Retinal pigment epithelial cell (primary cell): ENCODE measurements around the gene GOLGA1.
"Not testable (repeated sequence)": the region's sequence is repeated elsewhere in the genome, so short reads cannot be mapped to it uniquely, and the experiment has no call there.

Source experiments
- DNase-seq: peaks from one replicate; pipeline ENCODE4 v3.0.0-alpha.2; 2010; ENCODE audit warnings: low read depth
- H3K4me3 ChIP-seq: 2 replicates; pipeline ENCODE4 v1.5.1; 2011; ENCODE audit warnings: mild to moderate bottlenecking, low read length, control low read depth, moderate library complexity
- TF ChIP-seq, protein P1 (sequence below): conservative IDR thresholded peaks from 2 replicates; pipeline ENCODE4 v1.5.1; 2011; ENCODE audit warnings: low read depth, low read length, control low read depth, inconsistent platforms

The GOLGA1 gene

DNA sequence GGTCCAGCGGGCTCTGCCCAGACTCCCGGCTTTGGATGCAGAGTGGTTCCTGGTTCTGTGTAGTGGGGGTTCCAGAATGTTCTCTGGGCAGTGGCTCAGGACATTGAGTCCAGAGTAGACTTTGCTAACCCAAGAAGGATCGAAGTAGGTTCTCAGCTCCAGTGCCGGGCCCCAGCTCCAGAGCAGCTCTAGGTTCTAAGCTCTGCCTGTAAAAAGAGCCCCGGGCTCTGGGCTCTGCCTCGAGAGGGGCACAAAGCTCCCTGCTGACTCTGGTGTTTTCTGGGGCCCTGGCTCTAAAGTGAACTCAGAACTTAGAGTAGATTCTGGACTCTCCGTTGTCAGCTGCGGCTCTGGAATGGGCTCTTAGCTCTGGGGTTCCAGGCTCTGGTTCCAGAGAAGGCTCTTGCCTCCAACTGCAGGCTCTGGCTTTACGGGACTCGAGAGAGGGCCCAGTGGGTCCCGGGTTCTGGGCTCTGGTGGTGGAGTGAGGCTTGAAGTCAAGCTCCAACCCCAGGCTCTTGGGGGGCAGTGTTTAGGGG lies 87.2 kb downstream of the GOLGA1 start:
- no peak for DNase-seq
- H3K4me3 ChIP-seq = no peak overlapping the region
- TF ChIP-seq, protein P1, sequence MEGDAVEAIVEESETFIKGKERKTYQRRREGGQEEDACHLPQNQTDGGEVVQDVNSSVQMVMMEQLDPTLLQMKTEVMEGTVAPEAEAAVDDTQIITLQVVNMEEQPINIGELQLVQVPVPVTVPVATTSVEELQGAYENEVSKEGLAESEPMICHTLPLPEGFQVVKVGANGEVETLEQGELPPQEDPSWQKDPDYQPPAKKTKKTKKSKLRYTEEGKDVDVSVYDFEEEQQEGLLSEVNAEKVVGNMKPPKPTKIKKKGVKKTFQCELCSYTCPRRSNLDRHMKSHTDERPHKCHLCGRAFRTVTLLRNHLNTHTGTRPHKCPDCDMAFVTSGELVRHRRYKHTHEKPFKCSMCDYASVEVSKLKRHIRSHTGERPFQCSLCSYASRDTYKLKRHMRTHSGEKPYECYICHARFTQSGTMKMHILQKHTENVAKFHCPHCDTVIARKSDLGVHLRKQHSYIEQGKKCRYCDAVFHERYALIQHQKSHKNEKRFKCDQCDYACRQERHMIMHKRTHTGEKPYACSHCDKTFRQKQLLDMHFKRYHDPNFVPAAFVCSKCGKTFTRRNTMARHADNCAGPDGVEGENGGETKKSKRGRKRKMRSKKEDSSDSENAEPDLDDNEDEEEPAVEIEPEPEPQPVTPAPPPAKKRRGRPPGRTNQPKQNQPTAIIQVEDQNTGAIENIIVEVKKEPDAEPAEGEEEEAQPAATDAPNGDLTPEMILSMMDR = no peak

GRCh38 chr9:124852829-124853531 lies 87.9 kb downstream of the GOLGA1 start, which contains the start of gene WDR38:
TSS of gene WDR38 (plus strand) at chr9:124853460. CDS start at chr9:124853532, 72 bp downstream.
- TF ChIP-seq, protein P1 = no peak
- DNase-seq = no peak
- peak within 1 kb of the TSS; percentile 45 for H3K4me3 ChIP-seq

GRCh38 chr9:124852121-124852828 lies 88.6 kb downstream of the GOLGA1 start:
- no peak for DNase-seq

DNA sequence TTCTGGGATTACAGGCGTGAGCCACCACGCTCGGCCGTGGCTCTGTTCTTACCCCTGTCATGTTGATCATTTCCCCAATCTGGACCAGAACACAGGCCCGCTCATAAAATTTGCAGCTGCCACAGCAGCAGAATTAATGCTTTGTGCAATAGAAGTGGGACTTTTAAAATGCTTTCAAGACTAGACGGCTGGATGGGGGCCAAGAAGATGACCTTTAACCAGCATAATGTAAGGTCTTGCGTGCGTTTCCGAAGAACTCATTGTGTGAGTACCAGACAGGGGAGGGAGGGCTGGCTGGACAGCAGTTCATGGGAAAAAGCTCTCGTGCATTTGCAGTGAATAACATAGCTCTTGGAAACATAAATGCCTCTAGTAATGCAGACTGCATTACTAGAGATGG lies 91.1 kb downstream of the GOLGA1 start:
- no peak overlapping the region for H3K4me3 ChIP-seq
- DNase-seq = no peak
- TF ChIP-seq, protein P1 = no peak

More at GRCh38 chr9:124852121-124852828, 88.6 kb downstream of the GOLGA1 start:
- H3K4me3 ChIP-seq = no peak overlapping the region
- TF ChIP-seq, protein P1 = no peak

GRCh38 chr9:124846969-124847368 lies 93.9 kb downstream of the GOLGA1 start:
- DNase-seq = no peak
- TF ChIP-seq, protein P1 = no peak
- no peak overlapping the region for H3K4me3 ChIP-seq

GRCh38 chr9:124846467-124846866 lies 94.4 kb downstream of the GOLGA1 start:
- not testable (repeated sequence) for DNase-seq, H3K4me3 ChIP-seq

- TF ChIP-seq, protein P1 = no peak
- no peak overlapping the region for H3K4me3 ChIP-seq
- DNase-seq = no peak
These were observed 96.6 kb downstream of the GOLGA1 start for GRCh38 chr9:124844291-124844690.
